Ramos (cell line): ENCODE measurements around the gene ATG2B.
"Not testable (repeated sequence)": the region's sequence is repeated elsewhere in the genome, so short reads cannot be mapped to it uniquely, and the experiment has no call there.

Experiments
- in situ Hi-C: fragments of 300-500 bp; cut with MboI; formaldehyde crosslinking; loops from one replicate; pipeline ENCODE4 v1.14.3; 2022; ENCODE audit warnings: low sequenced_read_pairs; ENCODE audit not compliant: unreplicated experiment

Gene ATG2B

DNA sequence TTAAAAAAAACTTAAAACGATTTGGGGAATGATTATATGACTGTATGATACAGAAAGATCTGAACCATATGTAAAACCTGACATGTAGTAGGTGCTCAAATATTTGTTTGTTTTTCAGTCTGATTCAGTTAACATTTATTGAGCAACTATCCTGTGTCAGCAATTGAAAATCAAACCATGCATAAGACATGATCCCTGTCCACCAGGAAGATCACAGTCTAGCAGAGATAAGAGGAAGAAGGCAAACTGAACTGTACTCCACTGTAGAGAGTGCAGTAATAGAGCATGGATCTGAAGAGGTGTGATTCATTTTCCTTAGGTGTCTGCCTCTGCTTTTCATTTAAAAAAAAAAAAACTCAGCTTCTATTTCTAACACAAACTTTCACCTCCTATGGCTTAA is 20.9 kb upstream of the ATG2B start:
- in situ Hi-C loops, result no loop called here

DNA sequence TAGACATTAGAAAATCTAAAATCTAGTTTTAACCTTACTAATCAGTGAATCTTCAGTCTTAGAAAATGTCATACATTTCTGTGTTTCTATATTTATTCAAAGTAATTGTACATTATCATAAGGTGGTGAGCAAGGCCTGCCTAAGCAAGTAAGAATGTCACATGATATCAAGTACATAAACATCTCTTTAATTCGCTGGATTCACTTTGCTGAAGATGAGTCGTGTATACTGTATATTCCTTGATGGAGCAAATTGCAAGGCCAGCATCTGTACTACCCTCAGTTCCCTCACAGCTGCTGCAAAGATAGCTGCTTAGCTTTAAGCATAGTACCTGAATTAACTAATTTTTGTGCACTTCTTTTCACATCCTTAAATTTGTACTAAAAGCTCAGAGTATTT is 20.3 kb upstream of the ATG2B start:
- in situ Hi-C loops, result no loop called here

DNA sequence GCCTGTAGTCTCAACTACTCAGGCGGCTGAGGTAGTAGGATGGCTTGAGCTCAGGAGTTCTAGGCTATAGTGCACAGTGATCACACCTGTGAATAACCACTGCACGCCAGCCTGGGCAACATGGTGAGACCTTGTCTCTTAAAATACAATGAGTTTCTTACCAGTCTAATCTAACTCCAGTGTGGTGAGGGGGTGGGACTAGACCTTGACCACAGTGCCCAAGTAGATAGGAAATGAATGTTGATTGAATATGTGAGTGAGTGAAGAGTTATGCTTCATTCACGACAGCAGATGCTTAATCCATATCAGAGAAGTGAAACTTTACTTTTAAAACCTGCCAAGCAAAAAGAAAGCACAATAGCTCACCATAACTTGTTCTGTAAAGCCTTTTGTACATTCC is 17.6 kb upstream of the ATG2B start:
- in situ Hi-C loops, result no loop called here

DNA sequence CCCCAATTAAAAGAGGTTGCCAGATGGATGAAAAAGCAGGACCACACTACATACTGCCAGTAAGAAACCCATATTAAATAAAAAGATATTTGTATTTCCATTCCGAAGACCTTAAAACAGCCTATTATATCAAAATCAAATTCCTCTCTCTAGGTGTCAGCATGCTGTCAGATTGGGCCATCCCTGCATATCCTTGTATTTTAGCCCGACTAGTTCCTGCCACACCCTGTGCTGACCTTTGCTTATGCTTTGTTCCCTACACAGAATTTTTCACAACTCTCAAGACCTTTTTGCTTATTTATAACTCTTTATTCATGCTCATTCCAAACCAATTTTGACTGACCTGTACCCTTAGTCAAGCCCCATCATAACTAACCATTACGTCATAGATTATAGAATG is 13.0 kb upstream of the ATG2B start:
- in situ Hi-C loops, result no loop called here

DNA sequence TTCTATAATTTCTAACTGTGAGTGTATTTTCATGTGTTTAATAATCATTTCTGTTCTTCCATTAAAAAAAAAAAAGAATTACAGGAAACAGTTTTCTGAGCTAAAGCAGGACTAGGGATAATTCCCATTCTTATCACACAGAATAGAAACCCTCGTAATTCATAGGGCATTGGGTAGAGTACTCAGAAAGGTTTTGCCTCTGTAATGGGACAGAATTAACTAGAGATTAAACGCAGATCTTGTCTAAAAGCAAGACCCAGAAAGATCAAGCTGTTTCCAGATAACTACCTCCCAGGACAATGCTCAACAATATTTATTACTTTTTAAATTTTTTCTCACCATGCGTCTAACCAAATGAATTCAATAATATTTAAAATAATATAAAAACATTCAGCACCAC is 10.4 kb upstream of the ATG2B start:
- in situ Hi-C loops, result no loop called here

DNA sequence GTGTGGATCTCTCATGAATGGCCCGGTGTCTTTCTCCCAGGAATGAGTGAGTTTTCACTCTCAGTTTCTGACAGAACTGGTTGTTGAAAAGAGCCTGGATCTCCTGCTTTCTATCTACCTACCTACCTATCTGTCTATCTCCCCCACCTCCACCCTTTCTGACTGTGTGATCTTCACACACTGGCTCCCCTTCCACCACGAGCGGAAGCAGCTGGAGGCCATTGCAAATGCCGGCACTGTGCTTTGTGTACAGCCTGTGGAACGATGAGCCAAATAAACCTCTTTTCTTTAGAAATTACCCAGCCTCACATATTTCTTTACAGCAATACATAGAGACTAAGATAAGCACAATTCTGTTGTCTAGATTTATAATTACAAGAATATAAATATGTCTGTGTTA is 7.4 kb upstream of the ATG2B start:
- in situ Hi-C loops, result no loop called here

DNA sequence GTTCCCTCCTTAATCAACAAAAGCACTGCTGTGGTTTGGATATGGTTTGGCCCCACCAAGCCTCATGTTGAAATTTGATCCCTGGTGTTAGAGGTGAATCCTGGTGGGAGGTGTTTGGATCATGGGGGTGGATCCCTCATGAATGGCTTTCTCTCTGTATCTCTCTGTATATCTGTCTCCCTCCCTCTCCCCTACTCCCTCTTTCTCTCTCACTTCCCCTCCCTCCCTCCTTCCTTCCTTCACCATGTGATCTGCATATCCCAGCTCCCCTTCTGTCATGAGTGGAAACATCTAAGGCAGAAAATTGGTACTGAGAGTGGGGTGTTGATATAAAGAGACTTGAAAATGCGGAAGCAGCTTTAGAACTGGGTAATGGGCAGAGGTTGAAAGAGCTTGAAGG is 5.4 kb upstream of the ATG2B start:
- in situ Hi-C loops, result no loop called here

DNA sequence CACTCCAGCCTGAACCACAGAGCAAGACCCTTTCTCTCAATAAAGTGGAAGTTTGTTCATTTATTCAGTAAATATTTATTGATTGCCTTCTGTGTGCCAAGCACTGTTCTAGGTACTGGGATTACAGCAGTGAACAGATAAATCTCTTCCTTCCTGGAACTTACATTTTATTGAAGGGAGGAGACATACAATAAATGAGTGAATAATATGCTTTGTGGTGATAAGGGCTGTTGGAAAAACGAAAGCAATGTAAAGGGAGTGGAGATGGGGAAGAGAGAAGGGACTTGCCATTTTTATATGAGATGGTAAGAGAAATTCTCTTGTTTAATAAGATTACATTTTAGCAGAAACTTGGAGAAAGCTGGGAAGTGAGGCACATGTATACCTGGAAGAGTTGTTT is 1.8 kb upstream of the ATG2B start:
- in situ Hi-C loops, result no loop called here

DNA sequence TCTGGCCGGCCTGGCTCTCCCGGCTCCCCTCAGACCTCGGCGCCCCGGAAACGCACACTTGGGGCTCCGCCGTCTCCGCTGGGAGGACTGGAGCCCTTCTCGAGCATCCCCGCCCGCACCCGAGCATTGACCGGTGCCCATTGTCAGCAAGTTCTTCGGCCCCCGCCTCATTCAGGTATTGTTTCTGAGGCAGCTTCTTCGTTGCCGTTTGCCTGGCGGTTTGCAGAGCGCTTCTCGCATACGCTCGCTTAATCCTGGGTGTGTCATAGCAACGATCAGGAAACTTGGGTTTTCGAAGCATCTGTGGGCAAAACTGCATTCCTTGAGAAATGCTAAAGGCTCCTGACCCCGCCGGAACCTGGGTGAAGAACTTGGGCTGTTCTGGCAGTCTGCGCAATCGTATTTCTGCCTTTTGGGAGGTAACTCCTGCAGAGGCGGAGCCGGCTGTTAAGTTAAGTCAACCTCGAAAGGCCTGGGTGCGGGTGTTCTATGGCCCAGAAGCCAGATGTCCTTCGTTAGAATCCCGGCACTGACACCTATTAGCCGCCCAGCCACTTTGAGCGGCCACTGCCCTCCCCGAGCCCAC is 703 bp upstream of the ATG2B start:
- in situ Hi-C loops, result no loop called here

DNA sequence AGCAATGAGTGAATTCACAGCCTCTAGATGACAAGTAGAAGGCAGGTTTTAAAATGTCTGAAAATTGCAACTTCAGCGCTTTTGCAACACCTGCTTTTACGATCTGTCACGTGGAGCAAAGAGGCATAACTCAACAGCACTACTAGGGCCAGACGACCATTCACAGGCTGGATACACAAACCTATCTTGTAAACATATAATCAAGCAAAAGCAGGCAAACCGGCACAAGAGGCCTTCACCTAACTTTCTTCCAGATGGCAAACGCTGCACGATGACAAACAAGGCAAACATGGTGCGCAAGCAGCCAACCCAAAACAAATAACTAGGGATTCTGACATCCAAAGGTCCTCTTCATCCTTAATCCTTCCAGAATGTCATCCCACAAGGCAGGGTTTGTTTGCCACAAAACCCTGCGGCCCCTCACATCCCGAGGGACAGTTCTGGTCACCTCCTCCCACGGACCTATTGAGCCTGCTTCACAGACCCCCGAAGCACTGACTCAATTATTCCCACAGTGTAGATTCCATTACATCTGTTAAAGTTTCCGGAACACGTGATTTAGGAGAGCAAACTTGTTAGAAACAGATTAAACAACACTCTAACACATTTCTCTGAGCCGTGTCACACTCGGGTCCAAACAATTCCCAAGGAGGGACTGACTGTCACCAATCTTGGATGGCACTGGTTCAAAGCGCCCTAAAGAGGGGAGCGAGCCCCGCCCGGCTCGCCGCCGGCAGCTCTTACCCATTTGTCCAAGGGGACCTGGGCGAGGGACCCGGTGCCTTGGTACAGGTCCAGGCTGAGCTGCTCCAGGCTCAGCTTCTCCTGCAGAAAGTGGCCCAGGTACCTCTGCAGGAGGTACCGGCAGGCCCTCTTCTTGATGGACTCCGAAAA is 823 bp downstream of the ATG2B start:
- in situ Hi-C loops, result no loop called here

DNA sequence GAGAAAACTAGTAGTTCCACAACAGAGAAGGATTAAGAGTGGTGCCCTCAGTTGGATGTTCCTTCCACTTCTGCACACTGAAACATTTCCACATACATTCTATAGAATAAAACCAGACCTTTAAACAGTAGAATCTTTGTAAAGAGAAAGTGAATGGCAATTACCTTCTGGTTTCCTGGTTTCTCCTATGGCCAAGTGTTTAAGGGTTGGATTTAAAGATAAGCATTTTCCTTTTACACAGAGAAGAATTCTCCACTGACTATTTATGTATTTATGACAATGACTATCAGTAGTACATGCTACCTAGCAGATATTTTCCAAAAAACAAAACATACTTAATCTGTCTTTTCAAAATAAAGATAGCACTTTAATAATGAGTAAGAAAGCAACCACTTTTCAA is 3.2 kb downstream of the ATG2B start:
- in situ Hi-C loops, result no loop called here

DNA sequence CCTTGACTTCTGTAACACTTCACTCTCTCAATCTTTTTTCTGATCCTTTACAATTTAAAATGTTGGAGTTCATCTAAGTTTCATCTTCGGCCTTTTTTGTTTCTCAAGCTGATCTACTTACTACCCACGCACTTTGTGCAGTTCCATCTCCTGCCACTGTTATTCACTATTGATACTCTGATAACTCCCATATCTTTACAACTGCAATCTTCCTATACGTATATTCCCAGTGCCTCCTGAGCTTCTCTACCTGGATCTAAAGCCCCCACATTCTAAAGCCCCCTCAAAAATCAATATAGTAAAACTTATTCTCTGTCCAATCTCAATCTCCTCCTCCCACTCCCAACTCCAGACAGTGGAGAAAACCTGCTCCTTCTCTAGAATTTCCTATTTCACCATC is 5.9 kb downstream of the ATG2B start:
- in situ Hi-C loops, result no loop called here

DNA sequence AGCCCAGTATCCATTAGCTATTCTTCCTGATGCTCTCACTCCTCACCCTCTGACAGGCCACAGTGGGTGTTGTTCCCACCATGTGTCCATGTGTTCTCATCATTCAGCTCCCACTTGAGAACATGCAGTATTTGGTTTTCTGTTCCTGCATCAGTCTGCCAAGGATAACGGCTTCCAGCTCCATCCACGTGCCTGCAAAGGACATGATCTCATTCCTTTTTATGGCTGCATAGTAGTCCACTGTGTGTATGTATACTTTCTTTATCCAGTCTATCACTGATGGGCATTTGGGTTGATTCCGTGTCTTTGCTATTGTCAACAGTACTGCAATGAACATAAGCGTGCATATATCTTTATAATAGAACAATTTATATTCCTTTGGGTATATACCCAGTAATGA is 8.9 kb downstream of the ATG2B start:
- in situ Hi-C loops, result no loop called here

DNA sequence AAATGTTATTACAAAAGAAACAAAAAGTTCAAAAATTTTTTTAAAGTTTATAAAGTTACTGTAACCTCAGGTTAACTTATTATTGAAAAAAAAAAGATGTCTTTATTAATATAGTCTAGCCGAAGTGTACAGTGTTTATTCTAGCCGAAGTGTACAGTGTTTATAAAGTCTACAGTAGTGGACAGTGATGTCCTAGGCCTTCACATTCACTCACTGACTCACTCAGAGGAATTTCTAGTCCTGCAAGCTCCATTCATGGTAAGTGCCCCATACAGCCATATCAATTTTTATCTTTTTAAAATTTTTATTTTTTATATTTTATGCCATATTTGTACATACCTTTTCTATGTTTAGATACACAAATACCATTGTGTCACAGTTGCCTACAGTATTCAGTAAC is 10.4 kb downstream of the ATG2B start:
- in situ Hi-C loops, result no loop called here

DNA sequence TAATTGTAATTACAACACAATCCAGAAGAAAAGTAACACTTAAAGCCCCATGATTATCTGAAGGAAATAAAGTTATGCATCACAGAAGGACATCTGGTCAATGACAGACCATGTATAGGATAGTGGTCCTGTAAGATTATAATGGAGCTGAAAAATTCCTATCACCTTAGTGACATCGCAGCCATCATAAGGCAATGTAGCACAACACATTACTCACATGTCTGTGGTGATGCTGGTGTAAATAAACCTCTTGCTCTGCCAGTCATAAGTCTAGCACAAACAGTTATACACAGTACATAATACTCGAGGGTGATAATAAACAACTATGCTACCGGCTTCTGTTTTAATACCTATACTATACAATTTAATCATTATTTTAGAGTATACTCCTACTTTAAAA is 11.2 kb downstream of the ATG2B start:
- in situ Hi-C loops, result no loop called here

DNA sequence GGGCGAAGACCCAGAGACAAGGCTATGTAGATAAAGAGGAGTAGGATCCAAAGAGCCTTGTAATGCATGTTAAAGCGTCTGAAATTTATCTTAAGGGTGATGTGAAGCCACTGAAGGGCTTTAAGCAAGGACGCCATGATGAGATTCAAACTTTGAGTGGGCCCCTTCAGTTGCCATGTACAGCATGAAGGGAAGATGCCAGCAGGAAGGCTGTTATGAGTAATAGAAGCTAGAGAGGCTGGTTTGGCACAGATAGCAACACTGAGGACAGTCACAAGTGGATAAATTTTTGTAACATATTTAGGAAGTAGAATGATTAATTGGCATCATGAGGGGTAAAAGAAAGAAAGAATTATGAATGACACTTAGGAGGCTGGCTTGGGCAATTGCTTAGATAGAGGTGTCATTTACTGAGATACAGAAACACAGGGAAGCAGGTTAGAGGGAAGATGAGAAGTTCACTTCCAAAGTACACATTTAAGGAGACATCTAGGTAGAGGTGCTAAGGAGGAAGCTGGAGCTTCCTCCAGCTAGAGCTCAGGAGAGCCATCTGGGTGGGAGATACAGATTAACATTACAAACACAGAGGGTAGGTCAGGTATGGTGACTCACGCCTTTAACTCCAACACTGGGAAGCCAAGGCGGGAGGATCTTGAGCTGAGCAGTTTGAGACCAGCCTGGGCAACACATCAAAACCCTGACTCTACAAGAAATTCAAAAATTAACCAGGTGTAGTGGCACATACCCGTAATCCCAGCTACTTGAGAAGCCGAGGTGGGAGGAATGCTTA is 13.7 kb downstream of the ATG2B start:
- in situ Hi-C loops, result no loop called here

DNA sequence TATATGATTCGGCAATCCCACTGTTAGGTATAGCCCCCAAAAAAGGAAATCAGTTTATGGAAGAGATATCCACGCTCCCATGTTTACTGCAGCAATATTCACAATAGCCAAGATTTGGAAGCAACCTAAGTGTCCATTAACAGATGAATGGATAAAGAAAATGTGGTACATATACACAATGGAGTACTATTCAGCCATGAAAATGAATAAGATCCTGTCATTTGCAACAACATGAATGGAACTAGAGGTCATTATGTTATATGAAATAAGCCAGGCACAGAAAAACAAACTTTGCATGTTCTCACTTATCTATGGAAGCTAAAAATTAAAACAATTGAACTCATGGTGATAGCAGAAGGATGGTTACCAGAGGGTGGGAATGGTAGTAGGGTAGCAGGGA is 15.2 kb downstream of the ATG2B start:
- in situ Hi-C loops, result not testable (repeated sequence)

DNA sequence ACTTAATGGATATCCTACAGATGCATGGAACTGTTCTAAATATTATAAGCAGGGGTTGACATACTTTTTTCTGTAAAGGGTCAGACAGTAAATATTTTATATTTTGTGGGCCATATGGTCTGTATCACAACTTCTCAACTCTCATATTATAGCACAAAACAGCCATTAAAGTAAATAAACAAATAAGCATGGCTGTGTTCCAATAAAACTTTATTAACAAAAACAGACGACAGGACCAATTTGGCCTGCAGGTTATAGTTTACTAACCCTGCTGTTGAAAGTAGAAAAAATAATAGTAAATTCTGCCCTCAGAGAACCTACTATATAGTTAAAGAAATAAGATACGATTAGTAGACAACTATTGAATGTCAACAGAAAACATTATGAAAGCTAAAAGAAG is 17.5 kb downstream of the ATG2B start:
- in situ Hi-C loops, result no loop called here

DNA sequence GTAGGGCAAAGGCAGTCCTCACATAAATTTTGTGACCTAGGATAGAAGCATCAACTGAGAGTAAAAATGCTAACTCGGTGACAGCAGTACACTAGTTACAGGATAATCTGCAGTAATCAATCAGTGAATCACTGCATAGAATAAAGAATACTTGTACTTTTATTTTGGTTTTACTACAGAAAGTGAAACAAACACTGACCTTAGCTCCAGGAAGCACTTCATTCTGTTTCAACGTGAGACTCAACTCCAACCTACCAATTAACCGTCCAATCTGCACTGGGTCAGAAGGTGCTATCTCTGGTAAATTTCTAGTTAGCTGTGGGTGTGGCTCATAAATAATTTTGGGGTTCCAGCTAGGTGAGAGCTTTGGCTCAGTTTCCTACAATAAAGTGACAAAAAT is 21.8 kb downstream of the ATG2B start:
- in situ Hi-C loops, result no loop called here

DNA sequence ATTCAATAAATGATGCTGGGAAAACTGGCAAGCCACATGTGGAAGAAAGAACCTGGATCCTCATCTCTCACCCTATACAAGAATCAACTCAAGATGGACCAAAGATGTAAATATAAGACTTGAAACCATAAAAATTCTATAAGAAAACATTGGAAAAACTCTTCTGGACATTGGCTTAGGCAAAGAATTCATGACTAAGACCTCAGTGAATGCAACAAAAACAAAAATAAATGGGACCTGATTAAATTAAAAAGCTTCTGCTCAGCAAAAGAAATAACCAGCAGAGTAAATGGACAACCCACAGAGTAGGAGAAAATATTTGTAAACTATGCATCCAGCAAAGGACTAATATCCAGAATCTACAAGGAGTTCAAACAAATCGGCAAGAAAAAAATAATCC is 24.6 kb downstream of the ATG2B start:
- in situ Hi-C loops, result no loop called here

DNA sequence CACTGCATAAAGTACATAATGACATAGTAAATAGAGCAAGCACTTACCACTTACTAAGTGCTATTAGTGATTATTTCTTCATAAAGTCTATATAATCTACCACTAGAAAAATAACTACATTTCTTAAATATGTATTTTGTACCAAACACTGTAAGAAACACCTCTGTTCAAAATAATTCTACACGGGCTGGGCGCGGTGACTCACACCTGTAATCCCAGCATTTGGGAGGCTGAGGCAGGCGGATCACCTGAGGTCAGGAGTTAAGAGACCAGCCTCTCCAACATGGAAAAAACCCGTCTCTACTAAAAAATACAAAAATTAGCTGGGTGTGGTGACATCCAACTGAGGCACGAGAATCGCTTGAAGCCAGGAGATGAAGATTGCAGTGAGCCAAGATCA is 38.9 kb downstream of the ATG2B start:
- in situ Hi-C loops, result no loop called here
